Measurements from ENCODE around the gene MAP1LC3B.

The MAP1LC3B gene

GRCh38 chr16:87426423-87427215 is 34.5 kb downstream of the MAP1LC3B start:
- Histone ChIP-seq H3K79me2 (ENCODE audit: insufficient read depth, low read length) (no peaks in the 10 kb centered on the region), H3K36me3 (ENCODE audit: insufficient read depth, low read length) (peaks cover 34% of the 10 kb centered on the region), H3K4me1 (ENCODE audit: insufficient read depth, low read length, severe bottlenecking) (no peaks in the 10 kb centered on the region), H3K9ac (ENCODE audit: low read length) (no peak overlapping the region), H2AFZ (ENCODE audit: low read length) (no peak overlapping the region), H4K20me1 (ENCODE audit: insufficient read depth, low read length) (no peaks in the 10 kb centered on the region), H3F3A (ENCODE audit: insufficient read depth, low read length) (no peaks in the 10 kb centered on the region), H3K4me3 (ENCODE audit: low read depth, low read length, poor library complexity, severe bottlenecking) (no peak overlapping the region), H3K27me3 (ENCODE audit: insufficient read depth, low read length) (no peaks in the 10 kb centered on the region), H3K27ac (ENCODE audit: low read depth, low read length, poor library complexity, severe bottlenecking) (no peak overlapping the region), H3K9me2 (ENCODE audit: low read depth, low read length) (no peaks in the 10 kb centered on the region), H3K9me3 (ENCODE audit: low read length) (no peaks in the 10 kb centered on the region), H3K4me2 (ENCODE audit: low read length) (no peak overlapping the region)
- TF ChIP-seq CTCF (IDR thresholded peaks at IDR 0.05; ENCODE audit: low read length) (no peak), EZH2 (IDR thresholded peaks at IDR 0.05; ENCODE audit: borderline replicate concordance, low read length) (no peak)

GRCh38 chr16:87431926-87432325 is 39.8 kb downstream of the MAP1LC3B start:
- no peak overlapping the region for H3K4me3 ChIP-seq (ENCODE audit: low read depth, low read length, poor library complexity, severe bottlenecking)
- H3K9ac ChIP-seq (ENCODE audit: low read length): no peak overlapping the region
- no peak for TF ChIP-seq EZH2 (IDR thresholded peaks at IDR 0.05; ENCODE audit: borderline replicate concordance, low read length)
- no peak for TF ChIP-seq CTCF (IDR thresholded peaks at IDR 0.05; ENCODE audit: low read length)
- H3K9me3 ChIP-seq (ENCODE audit: low read length): no peaks in the 10 kb centered on the region
- H3K4me2 ChIP-seq (ENCODE audit: low read length): no peak overlapping the region
- H3K9me2 ChIP-seq (ENCODE audit: low read depth, low read length): no peaks in the 10 kb centered on the region
- no peaks in the 10 kb centered on the region for H3K79me2 ChIP-seq (ENCODE audit: insufficient read depth, low read length)
- no peaks in the 10 kb centered on the region for H3K27me3 ChIP-seq (ENCODE audit: insufficient read depth, low read length)
- no peaks in the 10 kb centered on the region for H3F3A ChIP-seq (ENCODE audit: insufficient read depth, low read length)
- no peaks in the 10 kb centered on the region for H4K20me1 ChIP-seq (ENCODE audit: insufficient read depth, low read length)
- peaks cover 12% of the 10 kb centered on the region for H3K4me1 ChIP-seq (ENCODE audit: insufficient read depth, low read length, severe bottlenecking)
- no peak overlapping the region for H2AFZ ChIP-seq (ENCODE audit: low read length)
- peaks cover 19% of the 10 kb centered on the region; the same call in 1 of the 2 replicates for H3K36me3 ChIP-seq (ENCODE audit: insufficient read depth, low read length)
- H3K27ac ChIP-seq (ENCODE audit: low read depth, low read length, poor library complexity, severe bottlenecking): no peak overlapping the region

- H3K4me3 ChIP-seq (ENCODE audit: low read depth, low read length, poor library complexity, severe bottlenecking): no peak overlapping the region
- no peak overlapping the region for H3K9ac ChIP-seq (ENCODE audit: low read length)
- TF ChIP-seq CTCF (IDR thresholded peaks at IDR 0.05; ENCODE audit: low read length) (no peak), EZH2 (IDR thresholded peaks at IDR 0.05; ENCODE audit: borderline replicate concordance, low read length) (no peak)
- no peak overlapping the region for H2AFZ ChIP-seq (ENCODE audit: low read length)
- H3K36me3 ChIP-seq (ENCODE audit: insufficient read depth, low read length): peaks cover 19% of the 10 kb centered on the region; the same call in 1 of the 2 replicates
- H3K4me2 ChIP-seq (ENCODE audit: low read length): no peak overlapping the region
- no peaks in the 10 kb centered on the region for H4K20me1 ChIP-seq (ENCODE audit: insufficient read depth, low read length)
- H3K79me2 ChIP-seq (ENCODE audit: insufficient read depth, low read length): no peaks in the 10 kb centered on the region
- H3K27ac ChIP-seq (ENCODE audit: low read depth, low read length, poor library complexity, severe bottlenecking): no peak overlapping the region
- H3F3A ChIP-seq (ENCODE audit: insufficient read depth, low read length): no peaks in the 10 kb centered on the region
- H3K27me3 ChIP-seq (ENCODE audit: insufficient read depth, low read length): no peaks in the 10 kb centered on the region
- H3K4me1 ChIP-seq (ENCODE audit: insufficient read depth, low read length, severe bottlenecking): peaks cover 12% of the 10 kb centered on the region
- H3K9me3 ChIP-seq (ENCODE audit: low read length): no peaks in the 10 kb centered on the region
- no peaks in the 10 kb centered on the region for H3K9me2 ChIP-seq (ENCODE audit: low read depth, low read length)
Observed at GRCh38 chr16:87432330-87432915, 40.3 kb downstream of the MAP1LC3B start.

All from OCI-LY1 (cell line).